ENCODE results near the gene PTPA. TPM values are rescaled to one million over a fixed set of nuclear protein-coding genes. Genes with fewer than 3 reads are reported as not detected.
"Not testable (repeated sequence)": the region's sequence is repeated elsewhere in the genome, so short reads cannot be mapped to it uniquely, and the experiment has no call there.

Gene PTPA
- total and polyA plus RNA-seq, 2 donors (not counting 1 experiment from before 2014, with no cell fraction given), result 190 to 203 TPM

DNA sequence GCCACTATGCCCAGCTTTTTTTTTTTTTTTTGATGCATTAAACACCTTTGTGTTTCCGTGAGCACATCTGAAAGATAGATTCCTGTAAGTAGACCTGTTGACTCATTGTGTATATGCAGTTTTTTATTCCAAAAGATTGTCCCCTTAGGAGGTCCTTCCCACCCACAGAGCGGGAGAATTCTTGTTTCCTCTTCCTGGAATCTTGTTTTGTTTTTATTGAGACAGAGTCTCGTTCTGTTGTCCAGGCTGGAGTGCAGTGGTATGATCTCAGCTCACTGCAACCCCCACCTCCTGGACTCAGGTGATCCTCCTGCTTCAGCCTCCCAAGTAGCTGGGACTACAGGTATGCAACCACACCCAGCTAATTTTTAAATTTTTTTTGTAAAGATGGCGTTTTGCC is 7.6 kb downstream of the PTPA start:
- Histone ChIP-seq H4K20me1 (ENCODE audit: control insufficient read depth, extremely low read depth, insufficient read depth, low read length) (no peaks in the 10 kb centered on the region), H3K27me3 (ENCODE audit: control insufficient read depth, insufficient read depth, low read length) (no peaks in the 10 kb centered on the region), H3K9ac (ENCODE audit: insufficient read depth, low read length) (no peak overlapping the region), H3K79me2 (ENCODE audit: control insufficient read depth, insufficient read depth, low read length) (peaks cover 13% of the 10 kb centered on the region), H3K36me3 (ENCODE audit: control insufficient read depth, insufficient read depth, low read length) (peaks cover 11% of the 10 kb centered on the region), H3K27ac (ENCODE audit: insufficient read depth, low read length) (no peak overlapping the region), H3K9me3 (ENCODE audit: control insufficient read depth, insufficient read depth, low read depth, low read length) (no peaks in the 10 kb centered on the region), H3K4me3 (replicated peaks in 1 of 4; ENCODE audit: control extremely low read depth in 1 of 4, insufficient read depth in 1 of 4, low read depth in 3 of 4, low read length in 4 of 4) (no peak overlapping the region), H3K4me1 (ENCODE audit: control insufficient read depth, extremely low read depth, insufficient read depth, low read length) (peaks cover 10% of the 10 kb centered on the region), H3K4me2 (ENCODE audit: extremely low read depth, insufficient read depth, low read length) (no peak overlapping the region), H2AFZ (ENCODE audit: low read length) (no peak overlapping the region)
- no peak for DNase-seq (ENCODE audit: low read depth in 2 of 2)
- TF ChIP-seq, protein P1, sequence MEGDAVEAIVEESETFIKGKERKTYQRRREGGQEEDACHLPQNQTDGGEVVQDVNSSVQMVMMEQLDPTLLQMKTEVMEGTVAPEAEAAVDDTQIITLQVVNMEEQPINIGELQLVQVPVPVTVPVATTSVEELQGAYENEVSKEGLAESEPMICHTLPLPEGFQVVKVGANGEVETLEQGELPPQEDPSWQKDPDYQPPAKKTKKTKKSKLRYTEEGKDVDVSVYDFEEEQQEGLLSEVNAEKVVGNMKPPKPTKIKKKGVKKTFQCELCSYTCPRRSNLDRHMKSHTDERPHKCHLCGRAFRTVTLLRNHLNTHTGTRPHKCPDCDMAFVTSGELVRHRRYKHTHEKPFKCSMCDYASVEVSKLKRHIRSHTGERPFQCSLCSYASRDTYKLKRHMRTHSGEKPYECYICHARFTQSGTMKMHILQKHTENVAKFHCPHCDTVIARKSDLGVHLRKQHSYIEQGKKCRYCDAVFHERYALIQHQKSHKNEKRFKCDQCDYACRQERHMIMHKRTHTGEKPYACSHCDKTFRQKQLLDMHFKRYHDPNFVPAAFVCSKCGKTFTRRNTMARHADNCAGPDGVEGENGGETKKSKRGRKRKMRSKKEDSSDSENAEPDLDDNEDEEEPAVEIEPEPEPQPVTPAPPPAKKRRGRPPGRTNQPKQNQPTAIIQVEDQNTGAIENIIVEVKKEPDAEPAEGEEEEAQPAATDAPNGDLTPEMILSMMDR (conservative IDR thresholded peaks at IDR 0.05 in 1 of 2, IDR thresholded peaks at IDR 0.05 in 1 of 2; ENCODE audit: low read depth in 1 of 2, low read length in 2 of 2), result no peak
- TF ChIP-seq EZH2 (IDR thresholded peaks at IDR 0.05; ENCODE audit: low read length, missing control alignments), result no peak

GRCh38 chr9:129121483-129121882 is 10.3 kb downstream of the PTPA start:
- no peaks in the 10 kb centered on the region for H3K9me3 ChIP-seq (ENCODE audit: control insufficient read depth, insufficient read depth, low read depth, low read length)
- H3K4me2 ChIP-seq (ENCODE audit: extremely low read depth, insufficient read depth, low read length), result no peak overlapping the region
- H3K27me3 ChIP-seq (ENCODE audit: control insufficient read depth, insufficient read depth, low read length), result no peaks in the 10 kb centered on the region
- peaks cover 12% of the 10 kb centered on the region for H3K4me1 ChIP-seq (ENCODE audit: control insufficient read depth, extremely low read depth, insufficient read depth, low read length)
- peaks cover 11% of the 10 kb centered on the region for H3K36me3 ChIP-seq (ENCODE audit: control insufficient read depth, insufficient read depth, low read length)
- no peaks in the 10 kb centered on the region for H4K20me1 ChIP-seq (ENCODE audit: control insufficient read depth, extremely low read depth, insufficient read depth, low read length)
- no peak for TF ChIP-seq EZH2 (IDR thresholded peaks at IDR 0.05; ENCODE audit: low read length, missing control alignments)
- TF ChIP-seq, protein P1 (conservative IDR thresholded peaks at IDR 0.05 in 1 of 2, IDR thresholded peaks at IDR 0.05 in 1 of 2; ENCODE audit: low read depth in 1 of 2, low read length in 2 of 2), result no peak
- H3K4me3 ChIP-seq (replicated peaks in 1 of 4; ENCODE audit: control extremely low read depth in 1 of 4, insufficient read depth in 1 of 4, low read depth in 3 of 4, low read length in 4 of 4), result no peak overlapping the region
- peaks cover 8% of the 10 kb centered on the region for H3K79me2 ChIP-seq (ENCODE audit: control insufficient read depth, insufficient read depth, low read length)
- DNase-seq (ENCODE audit: low read depth in 2 of 2), result peak in 1 of 2 donors; percentile 50
- no peak overlapping the region for H3K9ac ChIP-seq (ENCODE audit: insufficient read depth, low read length)
- no peak overlapping the region for H3K27ac ChIP-seq (ENCODE audit: insufficient read depth, low read length)
- no peak overlapping the region for H2AFZ ChIP-seq (ENCODE audit: low read length)

- H3K27ac ChIP-seq (ENCODE audit: insufficient read depth, low read length), result no peak overlapping the region
Measured at GRCh38 chr9:129122133-129122532, 10.9 kb downstream of the PTPA start.

DNA sequence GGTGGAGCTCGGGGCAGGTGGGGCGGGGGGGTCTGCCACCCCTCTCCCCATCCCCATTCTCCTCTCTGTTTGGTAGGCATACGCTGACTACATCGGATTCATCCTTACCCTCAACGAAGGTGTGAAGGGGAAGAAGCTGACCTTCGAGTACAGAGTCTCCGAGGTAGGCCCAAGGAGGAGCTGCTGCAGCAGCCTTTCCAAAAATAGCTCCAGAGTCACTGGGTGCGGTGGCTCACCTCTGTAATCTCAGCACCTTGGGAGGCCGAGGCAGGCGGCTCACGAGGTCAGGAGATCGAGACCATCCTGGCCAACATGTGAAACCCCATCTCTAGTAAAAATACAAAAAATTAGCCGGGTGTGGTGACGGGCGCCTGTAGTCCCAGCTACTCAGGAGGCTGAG is 11.8 kb downstream of the PTPA start:
- H3K79me2 ChIP-seq (ENCODE audit: control insufficient read depth, insufficient read depth, low read length); H3K27me3 ChIP-seq (ENCODE audit: control insufficient read depth, insufficient read depth, low read length); H3K4me3 ChIP-seq (replicated peaks in 1 of 4; ENCODE audit: control extremely low read depth in 1 of 4, insufficient read depth in 1 of 4, low read depth in 3 of 4, low read length in 4 of 4); H3K27ac ChIP-seq (ENCODE audit: insufficient read depth, low read length); H2AFZ ChIP-seq (ENCODE audit: low read length); H3K4me2 ChIP-seq (ENCODE audit: extremely low read depth, insufficient read depth, low read length); H4K20me1 ChIP-seq (ENCODE audit: control insufficient read depth, extremely low read depth, insufficient read depth, low read length); H3K9me3 ChIP-seq (ENCODE audit: control insufficient read depth, insufficient read depth, low read depth, low read length); H3K9ac ChIP-seq (ENCODE audit: insufficient read depth, low read length); DNase-seq (ENCODE audit: low read depth in 2 of 2): not testable (repeated sequence)
- Histone ChIP-seq H3K36me3 (ENCODE audit: control insufficient read depth, insufficient read depth, low read length) (peaks cover 13% of the 10 kb centered on the region), H3K4me1 (ENCODE audit: control insufficient read depth, extremely low read depth, insufficient read depth, low read length) (peaks cover 12% of the 10 kb centered on the region)

More at GRCh38 chr9:129122133-129122532, 10.9 kb downstream of the PTPA start:
- no peak for DNase-seq (ENCODE audit: low read depth in 2 of 2)
- H3K9ac ChIP-seq (ENCODE audit: insufficient read depth, low read length), result no peak overlapping the region
- no peak overlapping the region for H3K4me2 ChIP-seq (ENCODE audit: extremely low read depth, insufficient read depth, low read length)
- no peak overlapping the region for H3K4me3 ChIP-seq (replicated peaks in 1 of 4; ENCODE audit: control extremely low read depth in 1 of 4, insufficient read depth in 1 of 4, low read depth in 3 of 4, low read length in 4 of 4)
- TF ChIP-seq EZH2 (IDR thresholded peaks at IDR 0.05; ENCODE audit: low read length, missing control alignments), result no peak
- TF ChIP-seq, protein P1 (conservative IDR thresholded peaks at IDR 0.05 in 1 of 2, IDR thresholded peaks at IDR 0.05 in 1 of 2; ENCODE audit: low read depth in 1 of 2, low read length in 2 of 2), result no peak
- H3K27me3 ChIP-seq (ENCODE audit: control insufficient read depth, insufficient read depth, low read length), result no peaks in the 10 kb centered on the region
- peaks cover 3% of the 10 kb centered on the region for H3K79me2 ChIP-seq (ENCODE audit: control insufficient read depth, insufficient read depth, low read length)
- peaks cover 11% of the 10 kb centered on the region for H3K36me3 ChIP-seq (ENCODE audit: control insufficient read depth, insufficient read depth, low read length)
- H4K20me1 ChIP-seq (ENCODE audit: control insufficient read depth, extremely low read depth, insufficient read depth, low read length), result no peaks in the 10 kb centered on the region
- no peaks in the 10 kb centered on the region for H3K9me3 ChIP-seq (ENCODE audit: control insufficient read depth, insufficient read depth, low read depth, low read length)
- H2AFZ ChIP-seq (ENCODE audit: low read length), result no peak overlapping the region
- peaks cover 12% of the 10 kb centered on the region for H3K4me1 ChIP-seq (ENCODE audit: control insufficient read depth, extremely low read depth, insufficient read depth, low read length)
